ENCODE measurements around the gene HLA-E.
"Not testable (repeated sequence)": the region's sequence is repeated elsewhere in the genome, so short reads cannot be mapped to it uniquely, and the experiment has no call there.

The HLA-E gene

GRCh38 chr6:30489081-30490025 lies at the start of gene HLA-E:
Gene HLA-E (plus strand): TSS chr6:30489509. CDS start chr6:30489532, 23 bp downstream.
- DNase-seq (ENCODE audit: low read depth in 2 of 2, low spot score in 1 of 2), result peak; percentile 66 to 77

DNA sequence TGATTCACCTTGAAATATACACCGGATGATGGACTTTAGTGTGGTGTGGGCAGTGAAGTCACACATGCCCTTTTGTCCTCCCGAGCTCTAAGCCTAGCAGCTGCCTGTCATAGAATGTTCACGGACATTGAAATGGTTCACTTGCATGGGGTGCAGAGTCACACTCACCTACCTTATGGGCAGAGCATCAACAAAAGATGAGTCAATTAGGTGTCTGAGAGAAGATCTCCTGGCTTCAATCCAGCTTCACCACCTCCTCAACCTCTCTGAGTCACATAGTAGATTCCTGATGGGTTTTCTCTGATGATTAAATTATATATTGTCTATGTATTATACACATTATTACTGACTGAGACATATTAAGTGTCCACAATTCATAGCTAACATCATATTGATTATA lies 48.1 kb upstream of the HLA-E start:
- DNase-seq (ENCODE audit: low read depth in 2 of 2, low spot score in 1 of 2), result no peak

DNA sequence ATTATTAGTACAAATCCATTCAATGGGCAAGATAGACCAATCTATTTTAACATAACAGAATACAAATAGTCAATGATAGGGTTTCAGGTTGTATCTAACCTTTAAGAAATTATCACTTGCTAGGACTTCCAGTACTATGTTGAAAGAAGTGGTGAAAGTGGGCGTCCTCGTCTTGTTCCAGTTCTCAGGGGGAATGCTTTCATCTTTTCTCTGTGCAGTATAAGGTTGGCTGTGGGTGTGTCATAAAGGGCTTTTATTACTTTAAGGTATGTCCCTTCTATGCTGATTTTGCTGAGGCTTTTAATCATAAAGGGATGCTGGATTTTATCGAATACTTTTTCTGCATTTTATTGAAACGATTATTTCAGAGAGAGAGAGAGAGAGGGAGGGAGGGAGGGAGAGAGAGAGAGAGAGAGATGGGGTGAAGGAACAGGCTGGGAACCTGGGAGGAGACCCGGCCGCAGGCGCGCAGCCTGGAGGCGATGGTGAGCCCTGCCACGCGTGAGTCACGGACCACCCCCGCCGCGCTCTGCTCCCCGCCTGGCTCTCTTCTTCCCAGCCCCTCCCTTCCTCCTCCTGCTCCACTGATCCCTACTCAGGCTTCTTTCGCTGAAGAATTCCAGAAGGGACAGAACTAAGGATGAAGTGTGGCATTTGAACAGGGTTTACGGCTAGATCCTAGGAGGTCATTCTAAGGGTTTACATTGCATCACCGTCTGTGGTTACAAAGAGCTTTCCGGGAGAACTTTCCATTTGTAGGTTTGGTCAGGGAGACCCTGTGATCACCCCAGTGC lies 45.5 kb upstream of the HLA-E start:
- DNase-seq (ENCODE audit: low read depth in 2 of 2, low spot score in 1 of 2), result no peak

DNA sequence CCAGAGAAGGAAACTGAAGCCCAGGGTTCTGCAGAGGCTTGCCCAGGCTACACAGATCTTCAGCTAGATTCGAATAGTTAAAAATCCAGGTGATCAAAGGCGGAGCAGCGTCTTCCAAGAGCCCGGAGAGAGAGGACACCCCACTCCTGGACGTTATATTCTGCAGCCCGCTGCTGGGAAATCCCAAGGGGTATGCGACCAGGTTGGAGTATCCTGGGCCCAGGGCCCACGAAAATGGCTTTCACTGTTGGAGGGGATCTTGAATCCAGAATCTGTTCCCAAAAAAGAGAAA lies 44.9 kb upstream of the HLA-E start:
- DNase-seq (ENCODE audit: low read depth in 2 of 2, low spot score in 1 of 2), result no peak

DNA sequence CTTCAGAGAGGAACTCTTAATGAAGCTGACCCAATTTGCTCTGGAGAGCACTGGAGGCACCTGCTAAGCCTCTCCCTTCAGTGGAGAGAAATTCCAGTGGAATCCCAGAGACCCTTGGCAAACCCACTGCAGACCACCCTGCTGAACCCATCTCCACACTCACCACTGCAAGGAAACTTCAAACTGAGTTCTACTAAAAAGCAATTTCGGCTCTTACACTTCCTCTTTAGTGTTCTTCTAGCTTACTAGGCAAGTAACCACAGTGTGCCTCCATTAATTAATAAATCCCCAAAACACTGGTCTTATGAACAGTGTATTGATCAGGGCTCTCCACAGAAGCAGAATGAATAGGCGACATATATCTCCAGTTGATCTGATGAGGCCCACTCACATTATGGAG lies 43.0 kb upstream of the HLA-E start:
- no peak for DNase-seq (ENCODE audit: low read depth in 2 of 2, low spot score in 1 of 2)

- no peak for DNase-seq (ENCODE audit: low read depth in 2 of 2, low spot score in 1 of 2)
These were observed 42.1 kb upstream of the HLA-E start for GRCh38 chr6:30447237-30447636.

GRCh38 chr6:30450548-30450908 lies 38.8 kb upstream of the HLA-E start:
- no peak for DNase-seq (ENCODE audit: low read depth in 2 of 2, low spot score in 1 of 2)

GRCh38 chr6:30450909-30451841 lies 38.1 kb upstream of the HLA-E start:
- peak in 1 of 2 donors; percentile 37 for DNase-seq (ENCODE audit: low read depth in 2 of 2, low spot score in 1 of 2)

DNA sequence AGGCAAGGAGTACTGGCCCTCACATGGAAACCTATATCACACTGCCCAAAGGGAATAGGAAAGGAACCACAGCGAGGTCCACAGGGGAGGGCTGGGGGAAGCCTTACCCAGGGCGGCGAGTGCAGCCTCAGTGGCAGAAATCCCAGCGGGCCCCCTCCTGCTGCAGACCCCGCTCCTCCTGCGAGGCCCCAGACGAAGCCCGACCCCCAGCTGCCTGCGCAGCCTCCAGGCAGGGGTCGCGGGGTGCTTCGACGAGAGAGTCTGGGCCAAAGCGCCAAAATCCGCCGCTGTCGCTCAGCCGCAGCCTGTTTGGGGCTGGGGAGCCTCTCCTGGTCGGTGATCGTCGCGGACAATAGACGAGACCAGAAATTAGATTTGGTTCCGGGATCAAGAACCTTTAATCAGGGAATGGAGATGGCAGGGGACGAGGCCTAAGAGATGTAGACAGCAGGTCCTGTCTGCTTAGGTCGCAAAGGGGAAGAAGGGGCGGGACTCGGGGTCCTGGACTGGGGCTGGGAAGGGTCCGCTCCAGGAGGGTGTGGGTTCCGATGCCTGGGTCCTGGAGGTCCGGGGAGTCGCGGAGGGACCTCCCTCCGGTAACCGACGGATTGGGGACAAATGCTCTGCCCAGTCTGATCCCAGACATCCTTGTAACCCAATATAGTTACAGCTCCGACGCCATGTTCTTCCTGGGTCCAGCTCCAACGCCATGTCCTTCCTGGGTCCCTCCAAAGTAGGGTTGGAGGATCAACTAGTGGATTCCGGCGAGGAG lies 36.4 kb upstream of the HLA-E start:
- no peak for DNase-seq (ENCODE audit: low read depth in 2 of 2, low spot score in 1 of 2)

DNA sequence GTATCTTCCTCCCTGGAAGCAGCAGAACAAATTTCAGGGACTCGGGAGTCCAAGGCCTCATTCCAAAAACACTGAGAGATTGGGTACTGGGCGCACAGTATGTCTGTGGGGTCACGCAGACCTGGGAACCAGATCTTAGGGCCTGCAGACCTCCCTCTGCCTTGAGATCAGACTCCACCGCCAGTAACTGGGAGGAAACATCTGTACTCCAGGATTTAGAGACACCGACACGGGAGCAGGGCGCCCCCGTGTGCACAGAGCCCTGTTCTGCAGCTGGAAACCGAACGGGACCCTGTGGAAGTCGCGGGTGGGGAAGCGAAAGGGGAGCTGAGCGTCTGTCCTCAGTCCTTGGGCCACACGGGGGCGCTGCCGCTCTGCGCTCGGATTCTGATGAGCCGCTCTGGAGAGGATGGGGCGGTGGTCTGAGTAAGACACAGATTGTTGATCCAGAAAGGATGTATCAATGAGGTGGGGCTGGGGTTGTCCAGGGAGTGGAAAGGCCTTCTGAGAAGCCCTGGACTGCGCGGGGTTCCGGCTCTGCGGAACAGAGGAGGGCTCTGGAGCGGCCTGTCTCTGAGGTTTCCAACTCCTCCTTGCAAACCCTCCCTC lies 35.7 kb upstream of the HLA-E start:
- DNase-seq (ENCODE audit: low read depth in 2 of 2, low spot score in 1 of 2), result peak; percentile 75

- DNase-seq (ENCODE audit: low read depth in 2 of 2, low spot score in 1 of 2), result no peak
These were observed 30.2 kb upstream of the HLA-E start for GRCh38 chr6:30459145-30459544.

DNA sequence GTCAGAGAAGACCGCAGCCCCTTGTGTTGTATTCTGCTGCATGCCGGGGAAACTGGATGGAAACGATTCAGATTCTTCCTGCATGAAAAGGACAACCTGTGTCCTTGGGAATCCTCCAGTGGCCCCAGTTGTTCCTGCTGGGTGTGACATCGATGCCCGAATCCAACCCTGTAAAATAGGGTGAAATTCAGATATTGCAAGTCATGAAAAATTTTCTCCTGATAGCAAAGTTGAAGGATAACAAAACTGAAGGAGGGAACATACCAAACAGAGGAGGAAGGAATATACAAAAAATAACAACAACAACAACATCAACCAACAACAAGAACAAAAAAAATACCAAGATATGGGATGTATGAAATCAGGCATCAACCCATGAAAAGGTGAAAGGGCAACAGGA lies 28.3 kb upstream of the HLA-E start:
- no peak for DNase-seq (ENCODE audit: low read depth in 2 of 2, low spot score in 1 of 2)

DNA sequence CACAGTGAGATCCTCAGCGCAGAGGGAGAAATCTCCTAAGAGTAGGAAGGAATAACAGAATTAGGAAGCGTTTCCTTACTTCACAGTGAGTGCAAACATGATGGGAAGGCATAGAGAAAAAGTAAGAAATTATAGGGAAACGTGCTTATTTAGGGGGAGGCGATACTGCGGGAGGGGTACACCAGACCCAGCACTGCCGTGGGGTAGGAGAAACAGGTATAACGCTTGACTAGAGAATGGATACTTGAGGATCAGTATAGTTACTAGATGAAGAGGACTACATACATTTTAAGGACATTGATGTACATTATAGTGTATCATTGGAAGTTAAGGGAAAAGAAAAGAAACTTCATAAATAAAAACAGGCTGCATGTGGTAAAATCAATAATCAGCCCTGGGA lies 26.8 kb upstream of the HLA-E start:
- no peak for DNase-seq (ENCODE audit: low read depth in 2 of 2, low spot score in 1 of 2)

DNA sequence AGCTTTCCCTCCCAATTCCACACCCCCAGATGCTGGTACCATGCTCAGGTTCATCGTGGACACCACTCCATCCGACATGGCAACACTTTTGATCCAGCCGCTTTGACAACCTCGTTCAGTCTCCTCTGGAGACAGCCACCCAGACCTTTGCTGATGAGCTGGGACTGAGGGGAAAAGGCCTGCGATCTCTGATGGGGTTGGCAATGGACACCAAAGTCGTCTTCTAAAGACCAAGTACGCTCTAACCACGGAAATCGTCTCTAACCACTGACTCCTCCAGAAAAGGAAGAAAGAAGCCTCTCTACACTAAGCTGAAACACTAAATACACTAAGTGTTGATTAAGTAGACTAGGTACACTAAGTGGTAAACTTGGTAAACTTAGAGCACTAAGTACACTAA lies 26.1 kb upstream of the HLA-E start:
- no peak for DNase-seq (ENCODE audit: low read depth in 2 of 2, low spot score in 1 of 2)

GRCh38 chr6:30463651-30464618 lies 25.4 kb upstream of the HLA-E start:
- DNase-seq (ENCODE audit: low read depth in 2 of 2, low spot score in 1 of 2), result peak in 1 of 2 donors; percentile 39

GRCh38 chr6:30465595-30466306 lies 23.6 kb upstream of the HLA-E start:
- DNase-seq (ENCODE audit: low read depth in 2 of 2, low spot score in 1 of 2), result no peak

- DNase-seq (ENCODE audit: low read depth in 2 of 2, low spot score in 1 of 2), result no peak
These were observed 18.3 kb upstream of the HLA-E start for GRCh38 chr6:30470968-30471367.

DNA sequence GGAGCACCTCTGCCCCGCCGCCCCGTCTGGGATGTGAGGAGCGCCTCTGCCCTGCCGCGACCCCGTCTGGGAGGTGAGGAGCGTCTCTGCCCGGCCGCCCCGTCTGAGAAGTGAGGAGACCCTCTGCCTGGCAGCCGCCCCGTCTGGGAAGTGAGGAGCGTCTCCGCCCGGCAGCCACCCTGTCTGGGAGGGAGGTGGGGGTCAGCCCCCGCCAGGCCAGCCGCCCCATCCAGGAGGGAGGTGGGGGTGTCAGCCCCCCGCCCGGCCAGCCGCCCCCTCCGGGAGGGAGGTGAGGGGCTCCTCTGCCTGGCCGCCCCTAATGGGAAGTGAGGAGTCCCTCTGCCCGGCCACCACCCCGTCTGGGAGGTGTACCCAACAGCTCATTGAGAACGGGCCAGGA lies 14.2 kb upstream of the HLA-E start:
- DNase-seq (ENCODE audit: low read depth in 2 of 2, low spot score in 1 of 2), result not testable (repeated sequence)

Measured in stimulated activated CD8-positive, alpha-beta memory T cell treated with anti-CD3 and anti-CD28 coated beads, Interleukin-4, amount 100 ng/mL, for 1 hour (primary cell).